HepG2 (cell line): ENCODE results near the gene MIER2. TPM values are rescaled to one million over a fixed set of nuclear protein-coding genes. Genes with fewer than 3 reads are reported as not detected.

ENCODE experiments used
- E2F2 ChIP-seq: sonication (generic); formaldehyde crosslinking; IDR thresholded peaks from 2 replicates; pipeline ENCODE4 v1.4.0; 2020; ENCODE audit warnings: missing genetic modification reagents, borderline replicate concordance
- E2F5 ChIP-seq: sonication (generic); formaldehyde crosslinking; conservative IDR thresholded peaks from 2 replicates; pipeline ENCODE4 v1.4.0; 2020; ENCODE audit warnings: missing genetic modification reagents
- ELF3 ChIP-seq: IDR thresholded peaks from 2 replicates; pipeline ENCODE4 v1.6.1; 2016; ENCODE audit warnings: missing genetic modification reagents, missing compliant biosample characterization
- HNRNPK ChIP-seq: fragments of 200-400 bp; formaldehyde crosslinking; IDR thresholded peaks from 2 replicates; pipeline ENCODE4 v1.6.1; 2018; ENCODE audit warnings: low read length, low read depth, moderate library complexity, mild to moderate bottlenecking; ENCODE audit not compliant: poor library complexity, severe bottlenecking
- KDM5A ChIP-seq: fragments of 200-600 bp; sonication (generic); IDR thresholded peaks from 2 replicates; pipeline ENCODE4 v1.7.0; 2018; ENCODE audit warnings: antibody characterized with exemption, mild to moderate bottlenecking, low read length, borderline replicate concordance
- MEIS2 ChIP-seq: sonication (generic); formaldehyde crosslinking; IDR thresholded peaks from 2 replicates; pipeline ENCODE4 v1.9.0; 2021; ENCODE audit warnings: mild to moderate bottlenecking, missing genetic modification reagents
- MYNN ChIP-seq: sonication (generic); formaldehyde crosslinking; IDR thresholded peaks from 2 replicates; pipeline ENCODE4 v1.4.0; 2020; ENCODE audit warnings: mild to moderate bottlenecking, low read depth, missing genetic modification reagents
- PHF8 ChIP-seq: sonication (generic); formaldehyde crosslinking; IDR thresholded peaks from 2 replicates; pipeline ENCODE4 v1.5.0; 2020; ENCODE audit warnings: missing genetic modification reagents
- RAD21 ChIP-seq: fragments of 450-650 bp; formaldehyde crosslinking; IDR thresholded peaks from 2 replicates; pipeline ENCODE4 v1.5.0; 2020; ENCODE audit warnings: mild to moderate bottlenecking
- SRF ChIP-seq: IDR thresholded peaks from 2 replicates; pipeline ENCODE4 v1.6.1; 2011; ENCODE audit warnings: mild to moderate bottlenecking, low read depth, low read length, moderate library complexity
- TBL1XR1 ChIP-seq: fragments of 150-350 bp; IDR thresholded peaks from 2 replicates; pipeline ENCODE4 v1.6.1; 2014; ENCODE audit warnings: borderline replicate concordance, low read length; ENCODE audit not compliant: partially characterized antibody
- ZC3H13 ChIP-seq: sonication (generic); formaldehyde crosslinking; IDR thresholded peaks from 2 replicates; pipeline ENCODE4 v1.8.1; 2023; ENCODE audit warnings: mild to moderate bottlenecking, missing genetic modification reagents, moderate library complexity
- ZFP37 ChIP-seq: sonication (generic); formaldehyde crosslinking; IDR thresholded peaks from 2 replicates; pipeline ENCODE4 v1.4.0; 2020; ENCODE audit warnings: missing genetic modification reagents, borderline replicate concordance
- ZMAT5 ChIP-seq: sonication (generic); formaldehyde crosslinking; IDR thresholded peaks from 2 replicates; pipeline ENCODE4 v1.5.0; 2020; ENCODE audit warnings: mild to moderate bottlenecking, low read depth, missing genetic modification reagents, borderline replicate concordance
- ZNF225 ChIP-seq: sonication (generic); formaldehyde crosslinking; IDR thresholded peaks from 2 replicates; pipeline ENCODE4 v1.4.0; 2020; ENCODE audit warnings: mild to moderate bottlenecking, missing genetic modification reagents
- ZNF230 ChIP-seq: sonication (generic); formaldehyde crosslinking; IDR thresholded peaks from 2 replicates; pipeline ENCODE4 v1.4.0; 2020; ENCODE audit warnings: mild to moderate bottlenecking, missing genetic modification reagents
- ZNF572 ChIP-seq: sonication (generic); formaldehyde crosslinking; IDR thresholded peaks from 2 replicates; pipeline ENCODE4 v1.5.1; 2020; ENCODE audit warnings: mild to moderate bottlenecking, missing genetic modification reagents
- ZNF577 ChIP-seq: sonication (generic); formaldehyde crosslinking; IDR thresholded peaks from 2 replicates; pipeline ENCODE4 v1.4.0; 2020; ENCODE audit warnings: mild to moderate bottlenecking, low read depth, missing genetic modification reagents, borderline replicate concordance
- ZNF609 ChIP-seq: sonication (generic); formaldehyde crosslinking; IDR thresholded peaks from 2 replicates; pipeline ENCODE4 v1.4.0; 2020; ENCODE audit warnings: mild to moderate bottlenecking, missing genetic modification reagents, borderline replicate concordance
- ZNF672 ChIP-seq: sonication (generic); formaldehyde crosslinking; IDR thresholded peaks from 2 replicates; pipeline ENCODE4 v1.8.1; 2022; ENCODE audit warnings: missing genetic modification reagents
- ZNF746 ChIP-seq: sonication (generic); formaldehyde crosslinking; IDR thresholded peaks from 2 replicates; pipeline ENCODE4 v1.8.0; 2022; ENCODE audit warnings: mild to moderate bottlenecking, missing genetic modification reagents
- polyA plus RNA-seq, 8 experiments: library from polyadenylated mRNA; depleted of rRNA in 3 of 8; stranded (reverse) in 7 of 8; unstranded in 1 of 8; fragments of >200 nt; fragmentation: Illumina TruSeq in 4 of 8; extraction: Trizol in 4 of 8; gene quantifications; 2 replicates each; pipeline versions ENCODE4 v1.2.1 to v1.2.3, GENCODE V29; 2011 to 2016; ENCODE audit warnings: low read depth in 4 of 8, missing spikeins in 1 of 8, mixed read lengths in 1 of 8; ENCODE audit not compliant: insufficient read depth in 1 of 8
- total RNA-seq, 5 experiments: library from RNA; depleted of rRNA; stranded (reverse); fragments of >200 nt; fragmentation: Illumina TruSeq; extraction: Trizol; gene quantifications; 2 replicates each; pipeline ENCODE4 v1.2.3, GENCODE V29; 2016; ENCODE audit warnings: low read depth in 1 of 5

MIER2 gene
- total and polyA plus RNA-seq, 2 of the 13 experiments (the other 11 are each of a cell fraction or from before 2014, with no cell fraction given): 9.6 to 25.7 TPM

GRCh38 chr19:341386-342127 lies 3.0 kb downstream of the MIER2 start (continued):
- TF ChIP-seq ZFP37 (CRISPR knock-in tag) (no peak), ZNF672 (CRISPR knock-in tag) (no peak), ELF3 (CRISPR knock-in tag) (peak; percentile 66), KDM5A (no peak), ZNF746 (CRISPR knock-in tag) (no peak; the same call in 1 of the 2 replicates), ZNF572 (CRISPR knock-in tag) (no peak), E2F2 (CRISPR knock-in tag) (no peak), ZNF609 (CRISPR knock-in tag) (no peak), TBL1XR1 (peak; percentile 27), MYNN (CRISPR knock-in tag) (no peak), ZNF230 (CRISPR knock-in tag) (no peak), MEIS2 (CRISPR knock-in tag) (no peak), ZMAT5 (CRISPR knock-in tag) (no peak), E2F5 (CRISPR knock-in tag) (no peak), RAD21 (CRISPR knock-in tag) (no peak), ZNF225 (CRISPR knock-in tag) (no peak), ZNF577 (CRISPR knock-in tag) (no peak), SRF (no peak), ZC3H13 (0 out of 2 replicates have a peak, but pooled peaks have one; percentile 30), PHF8 (CRISPR knock-in tag) (no peak), HNRNPK (no peak)
